HUES64 (cell line): Measurements from ENCODE around the gene CTBP2.

ENCODE experiments used
- H3K27ac ChIP-seq: 2 replicates; pipeline ENCODE4 v1.7.0; 2013; ENCODE audit warnings: low read depth, low read length, inconsistent platforms
- H3K27me3 ChIP-seq: 2 replicates; pipeline ENCODE4 v1.6.1; 2013; ENCODE audit warnings: mild to moderate bottlenecking, low read length; ENCODE audit not compliant: insufficient read depth
- H3K36me3 ChIP-seq: 2 replicates; pipeline ENCODE4 v1.6.1; 2013; ENCODE audit warnings: mild to moderate bottlenecking, low read length; ENCODE audit not compliant: insufficient read depth
- H3K4me1 ChIP-seq: 2 replicates; pipeline ENCODE4 v1.6.1; 2013; ENCODE audit warnings: mild to moderate bottlenecking, low read length, moderate library complexity; ENCODE audit not compliant: insufficient read depth
- H3K4me3 ChIP-seq: 2 replicates; pipeline ENCODE4 v1.5.1; 2013; ENCODE audit warnings: mild to moderate bottlenecking, low read length, moderate library complexity
- H3K9ac ChIP-seq: 2 replicates; pipeline ENCODE4 v1.6.1; 2013; ENCODE audit warnings: mild to moderate bottlenecking, low read depth, low read length
- H3K9me3 ChIP-seq: 2 replicates; pipeline ENCODE4 v1.6.1; 2013; ENCODE audit warnings: low read depth, low read length; ENCODE audit not compliant: insufficient read depth
- WGBS: fragments of 150-250, 120-280 bp; methylation state at CpG from one replicate; pipeline ENCODE4 v1.1.7; 2013; ENCODE audit warnings: missing lambda C conversion rate; 5-methylcytosine and 5-hydroxymethylcytosine counted together

CTBP2 gene

DNA sequence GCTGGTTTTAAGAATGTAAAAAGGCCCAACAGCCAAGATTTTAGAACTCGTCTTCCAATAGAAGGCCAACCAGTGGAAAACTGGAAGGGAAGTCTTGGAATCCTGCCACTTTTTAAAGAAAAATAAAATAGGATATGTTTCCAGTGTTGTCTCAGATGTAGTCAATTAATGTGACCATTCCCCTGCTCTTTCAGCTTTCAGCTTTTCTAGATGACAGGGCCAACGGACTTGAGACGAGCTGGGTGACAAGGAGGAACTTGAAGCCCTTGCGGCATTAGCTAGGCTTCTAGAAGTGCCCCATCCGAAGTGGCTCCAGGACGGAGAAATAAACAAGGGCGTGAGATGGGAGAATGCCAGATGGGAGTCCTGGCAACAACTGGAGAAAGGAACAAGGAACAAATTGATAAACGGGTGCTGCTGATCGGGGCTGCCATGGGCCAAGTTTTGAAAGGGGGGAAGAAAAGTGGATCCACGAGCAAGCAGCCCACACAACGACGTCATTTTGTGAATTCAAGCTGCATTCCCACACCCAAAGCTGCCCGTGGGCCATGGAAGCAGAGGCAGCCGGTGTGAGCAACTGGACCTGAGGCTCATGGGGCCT is 42.3 kb downstream of the CTBP2 start:
- Histone ChIP-seq H3K4me3 (no peak overlapping the region), H3K9me3 (no peaks in the 10 kb centered on the region), H3K4me1 (peaks cover 36% of the 10 kb centered on the region), H3K36me3 (peaks cover 61% of the 10 kb centered on the region), H3K27ac (no peak overlapping the region), H3K27me3 (no peaks in the 10 kb centered on the region), H3K9ac (no peak overlapping the region)
- 93% methylated on average over 14 of the region's 14 CpGs for WGBS

DNA sequence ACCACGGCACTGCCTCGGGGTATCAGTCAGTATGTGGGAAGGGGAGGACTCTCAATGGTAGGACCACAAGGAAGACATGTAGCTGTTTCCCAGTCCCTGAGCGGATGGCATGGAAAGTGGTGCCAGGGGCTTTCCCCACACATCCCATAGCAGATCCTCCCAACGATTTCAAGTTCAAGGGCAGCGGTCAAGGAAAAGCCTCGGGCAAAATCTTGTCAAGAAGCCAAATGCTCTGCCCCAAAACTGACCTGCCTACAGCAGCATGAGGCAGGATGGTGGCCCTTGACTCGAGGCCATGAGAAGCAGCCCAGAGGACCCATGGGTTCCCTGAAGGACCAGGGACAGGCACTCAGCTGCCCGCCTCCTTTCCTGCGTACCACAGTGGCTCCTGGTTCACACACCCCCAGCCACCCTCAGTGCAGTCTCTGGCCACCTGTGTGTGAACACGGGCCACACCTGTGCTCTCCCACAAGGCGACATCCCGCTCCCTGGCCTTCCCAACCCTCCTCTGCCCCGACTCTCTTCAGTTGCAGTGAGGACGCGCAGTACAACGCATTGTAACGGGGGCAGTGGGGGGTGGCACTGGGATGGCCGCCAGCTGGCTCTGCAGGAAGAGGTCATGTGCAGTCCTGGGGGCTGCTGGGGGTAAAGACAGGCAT is 43.6 kb downstream of the CTBP2 start:
- peaks cover 41% of the 10 kb centered on the region for H3K4me1 ChIP-seq
- 93% methylated on average over 18 of the region's 18 CpGs for WGBS
- no peak overlapping the region for H3K9ac ChIP-seq
- H3K27me3 ChIP-seq: no peaks in the 10 kb centered on the region
- H3K9me3 ChIP-seq: no peaks in the 10 kb centered on the region
- H3K4me3 ChIP-seq: no peak overlapping the region
- peaks cover 48% of the 10 kb centered on the region for H3K36me3 ChIP-seq
- no peak overlapping the region for H3K27ac ChIP-seq

DNA sequence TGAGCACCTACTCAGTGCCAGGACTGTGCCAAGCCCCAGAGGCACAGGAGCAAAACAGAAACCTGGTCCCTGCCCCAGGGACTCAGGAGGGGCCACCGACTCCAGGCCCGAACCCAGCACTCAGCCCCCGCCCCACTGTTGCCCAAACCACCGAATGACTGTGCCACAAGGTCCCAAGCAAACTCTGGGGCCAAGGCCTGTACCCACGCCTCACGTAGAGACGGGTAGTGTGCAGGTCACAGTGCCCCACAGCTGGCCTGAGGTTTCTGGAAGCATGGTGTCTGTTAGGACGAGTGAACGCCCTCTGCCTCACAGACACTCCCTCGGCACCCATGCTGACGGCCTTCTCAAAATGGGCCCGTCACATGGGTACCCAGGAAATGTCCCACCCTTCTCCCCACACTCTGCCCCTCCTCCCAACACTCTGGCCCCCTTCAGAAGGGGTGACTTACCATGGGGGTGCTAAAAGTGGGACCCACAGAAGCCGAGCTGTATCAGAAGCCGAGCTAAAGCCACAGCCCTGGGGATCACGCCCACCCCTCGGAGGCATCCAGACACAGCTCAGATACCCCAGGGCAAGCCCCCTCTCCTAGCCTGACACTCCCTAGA is 44.2 kb downstream of the CTBP2 start:
- Histone ChIP-seq H3K27me3 (no peaks in the 10 kb centered on the region), H3K4me3 (no peak overlapping the region), H3K27ac (no peak overlapping the region), H3K36me3 (peaks cover 48% of the 10 kb centered on the region), H3K9me3 (no peaks in the 10 kb centered on the region), H3K9ac (no peak overlapping the region), H3K4me1 (peaks cover 39% of the 10 kb centered on the region)
- 95% methylated on average over 16 of the region's 16 CpGs for WGBS

DNA sequence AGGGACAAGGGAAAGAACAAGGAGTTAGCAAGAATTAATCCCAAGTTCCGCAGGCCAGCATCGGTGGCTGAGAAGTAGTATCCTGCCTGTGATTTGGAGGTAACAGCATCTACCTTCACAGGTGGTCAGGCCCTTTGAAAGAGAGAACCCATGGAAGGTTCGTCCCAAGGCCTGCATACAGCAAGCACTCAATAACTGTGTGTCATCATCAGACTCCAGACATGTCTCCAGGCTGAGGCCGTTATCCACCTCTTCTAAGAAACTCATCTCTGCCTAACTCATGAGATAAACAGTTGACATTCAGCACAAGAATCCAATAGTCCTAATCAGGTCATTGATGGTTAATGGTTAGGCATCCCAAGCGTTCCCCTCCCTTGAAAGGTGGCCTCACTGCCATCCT is 45.0 kb downstream of the CTBP2 start:
- Histone ChIP-seq H3K4me1 (peaks cover 34% of the 10 kb centered on the region), H3K9ac (no peak overlapping the region), H3K9me3 (no peaks in the 10 kb centered on the region), H3K4me3 (no peak overlapping the region), H3K27ac (no peak overlapping the region), H3K27me3 (no peaks in the 10 kb centered on the region), H3K36me3 (peaks cover 45% of the 10 kb centered on the region)
- WGBS: 91% methylated on average over 5 of the region's 5 CpGs

DNA sequence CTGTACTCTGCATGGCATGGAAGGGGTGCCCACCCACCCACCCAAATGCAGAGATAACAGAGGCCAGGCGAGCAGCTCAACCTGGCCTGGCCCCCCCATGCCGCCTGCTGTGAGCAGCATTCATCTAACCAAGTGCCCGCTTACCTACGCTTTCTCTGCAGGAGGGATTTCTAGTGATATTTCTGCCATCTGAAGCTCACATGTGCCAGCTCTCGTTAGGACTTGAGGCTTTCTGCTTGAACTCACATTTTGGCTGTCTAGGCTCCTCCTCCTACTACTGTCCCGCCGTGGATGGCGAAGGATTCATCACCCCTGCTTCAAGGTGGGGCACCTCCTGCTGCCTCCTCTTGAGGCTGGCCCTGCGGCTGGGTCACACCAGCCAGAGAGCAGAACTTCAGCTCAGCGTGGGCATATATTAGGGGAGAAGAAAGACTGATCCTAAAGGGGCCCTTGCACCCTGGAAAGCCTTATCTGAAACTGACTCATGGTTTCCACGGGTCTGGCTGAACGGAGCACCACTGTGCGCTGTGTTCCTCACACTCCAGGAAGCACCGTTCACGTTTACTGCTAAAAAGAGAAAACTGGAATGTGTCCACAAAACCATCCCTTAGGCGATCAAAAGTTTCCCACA is 45.5 kb downstream of the CTBP2 start:
- Histone ChIP-seq H3K27ac (no peak overlapping the region), H3K9me3 (no peaks in the 10 kb centered on the region), H3K36me3 (peaks cover 47% of the 10 kb centered on the region), H3K9ac (no peak overlapping the region), H3K4me3 (no peak overlapping the region), H3K27me3 (no peaks in the 10 kb centered on the region), H3K4me1 (peaks cover 29% of the 10 kb centered on the region)
- 91% methylated on average over 16 of the region's 16 CpGs for WGBS

DNA sequence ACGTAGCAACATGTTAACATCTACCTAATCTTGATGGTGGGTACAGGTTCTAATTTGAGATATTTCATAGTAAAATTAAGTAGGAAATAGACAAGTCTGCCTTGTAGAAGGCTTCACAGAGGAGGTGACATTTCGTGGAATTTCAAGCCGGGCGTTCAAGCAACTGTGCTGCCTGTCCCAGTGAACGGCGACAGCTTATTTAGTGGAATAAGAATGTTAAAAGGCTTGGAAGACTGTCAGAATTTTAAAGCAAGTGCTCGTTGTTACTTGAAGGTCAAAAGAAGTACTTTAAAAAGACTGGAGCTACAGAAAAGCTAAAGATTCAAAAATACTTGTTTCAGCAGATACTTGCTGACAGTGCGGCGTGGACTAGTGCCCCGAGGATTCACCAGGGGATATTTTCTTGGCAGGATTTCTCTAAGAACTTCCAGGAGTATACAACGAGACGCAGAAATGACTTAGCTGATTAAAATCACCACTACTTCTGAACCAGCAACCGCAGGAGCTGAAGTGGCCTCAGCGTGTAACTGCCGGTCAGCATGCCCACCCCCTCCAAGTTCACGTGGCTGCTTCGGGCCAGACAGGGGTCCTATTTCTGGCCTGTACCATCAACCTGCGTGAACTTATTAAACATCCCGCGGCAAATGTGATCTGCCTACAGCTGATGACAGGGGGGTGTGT is 46.5 kb downstream of the CTBP2 start:
- Histone ChIP-seq H3K9me3 (0 out of 2 replicates have a peak, but pooled peaks cover 2% of the 10 kb centered on the region), H3K4me1 (peaks cover 19% of the 10 kb centered on the region), H3K27me3 (no peaks in the 10 kb centered on the region), H3K36me3 (peaks cover 51% of the 10 kb centered on the region), H3K27ac (no peak overlapping the region; the same call in 1 of the 2 replicates), H3K4me3 (no peak overlapping the region), H3K9ac (no peak overlapping the region)
- 93% methylated on average over 20 of the region's 20 CpGs for WGBS

DNA sequence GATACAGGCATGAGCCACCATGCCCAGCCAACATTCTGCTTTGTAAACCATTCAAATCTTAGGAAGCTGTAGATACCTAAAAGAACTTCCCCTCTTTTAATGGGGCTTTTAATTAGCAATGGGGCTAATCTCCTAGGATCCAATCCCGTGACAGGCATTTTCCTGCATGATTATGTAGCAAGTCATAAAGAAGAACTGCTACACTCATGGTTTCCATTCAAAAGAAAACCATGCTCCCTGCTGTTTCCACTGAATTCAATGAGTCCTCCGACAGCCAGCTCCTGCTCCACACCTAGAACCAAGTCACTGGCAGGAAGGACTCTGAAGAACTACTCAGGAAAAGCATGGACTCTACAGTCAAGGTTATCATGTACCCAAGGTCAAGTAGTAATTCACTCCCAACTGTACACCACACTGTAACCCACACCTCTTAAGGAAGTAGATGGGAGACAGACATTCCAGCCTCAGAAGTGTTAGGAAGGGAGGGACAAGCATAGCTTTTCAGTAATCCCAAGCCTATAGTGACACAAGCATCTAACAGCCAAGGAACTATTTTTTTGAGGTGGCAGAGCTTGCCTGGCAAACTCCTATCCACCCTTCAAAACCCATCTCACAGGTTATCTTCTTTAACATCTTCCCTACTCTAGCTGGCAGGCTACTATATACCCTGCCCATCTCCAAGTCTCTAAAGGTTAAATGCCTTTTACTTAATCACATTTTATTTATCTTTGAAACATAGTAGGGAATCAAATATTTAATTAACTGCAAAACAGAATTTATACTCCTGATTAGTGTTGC is 47.5 kb downstream of the CTBP2 start:
- Histone ChIP-seq H3K27ac (no peak overlapping the region), H3K4me3 (no peak overlapping the region), H3K27me3 (no peaks in the 10 kb centered on the region), H3K36me3 (peaks cover 54% of the 10 kb centered on the region), H3K9me3 (peaks cover 6% of the 10 kb centered on the region; the same call in 1 of the 2 replicates), H3K4me1 (peaks cover 12% of the 10 kb centered on the region), H3K9ac (0 out of 2 replicates have a peak overlapping the region, but pooled peaks have one; percentile 3)
- 82% methylated on average over 2 of the region's 2 CpGs for WGBS

DNA sequence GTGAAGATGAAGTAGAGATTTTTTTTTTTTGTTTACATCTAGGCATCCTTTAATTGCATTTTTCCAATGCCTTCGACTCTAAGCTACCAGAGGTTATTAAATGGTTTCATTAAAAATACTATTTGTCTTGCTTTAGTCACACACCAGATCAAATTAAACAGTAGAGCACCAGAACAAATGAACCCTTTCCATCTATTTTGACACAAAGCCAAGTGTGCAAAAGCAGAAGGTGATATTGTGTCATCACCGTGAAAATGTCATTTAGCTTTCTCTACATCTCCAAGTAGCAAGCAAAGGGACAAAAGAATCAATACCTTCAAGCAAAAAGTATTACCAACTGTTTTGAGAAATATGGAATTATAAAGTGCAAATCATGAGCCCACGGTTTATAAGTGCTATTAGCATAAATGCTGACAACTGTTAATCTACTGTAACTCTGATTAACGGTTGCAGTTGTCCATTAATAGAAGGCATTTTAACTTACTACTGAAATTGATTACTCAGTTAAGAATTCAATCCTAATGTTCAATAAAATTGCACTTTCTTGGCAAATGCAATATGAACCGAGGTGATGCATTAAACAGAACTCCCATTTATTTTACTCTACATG is 49.1 kb downstream of the CTBP2 start:
- no peak overlapping the region for H3K27ac ChIP-seq
- H3K4me1 ChIP-seq: peaks cover 12% of the 10 kb centered on the region; the same call in 1 of the 2 replicates
- no peaks in the 10 kb centered on the region for H3K27me3 ChIP-seq
- peaks cover 6% of the 10 kb centered on the region; the same call in 1 of the 2 replicates for H3K9me3 ChIP-seq
- WGBS: 97% methylated on average over 4 of the region's 5 CpGs
- peaks cover 68% of the 10 kb centered on the region for H3K36me3 ChIP-seq
- no peak overlapping the region for H3K9ac ChIP-seq
- H3K4me3 ChIP-seq: no peak overlapping the region

DNA sequence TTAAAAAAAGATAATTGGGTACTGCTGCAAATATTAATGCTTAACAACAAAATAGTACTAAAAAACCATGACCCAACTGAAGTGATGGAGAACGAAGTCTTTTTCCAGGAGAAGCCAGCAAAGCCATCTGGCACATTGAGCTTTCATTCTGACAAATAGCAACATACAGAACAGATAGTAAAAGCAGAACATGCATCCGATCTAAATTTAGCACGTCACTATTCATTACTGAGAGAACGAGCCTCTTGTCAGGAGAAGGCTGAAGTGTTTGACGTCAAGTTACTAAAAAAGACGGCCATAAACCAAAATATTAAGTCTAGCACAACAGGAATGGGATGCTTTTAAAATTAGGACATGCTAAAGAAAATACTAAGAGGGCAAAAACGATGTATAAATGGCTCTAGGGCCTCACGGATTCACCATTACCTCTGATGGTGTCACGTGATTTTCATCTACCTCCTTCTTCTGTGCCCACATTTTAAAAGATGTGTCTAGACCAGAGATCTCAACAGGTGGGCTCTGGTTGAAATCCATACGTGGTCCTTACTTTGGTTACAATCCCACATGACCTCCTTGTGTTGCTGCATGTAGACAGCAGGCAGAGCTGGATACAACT is 52.3 kb downstream of the CTBP2 start:
- H3K9me3 ChIP-seq: peaks cover 6% of the 10 kb centered on the region; the same call in 1 of the 2 replicates
- peaks cover 24% of the 10 kb centered on the region for H3K4me1 ChIP-seq
- no peak overlapping the region for H3K4me3 ChIP-seq
- H3K27me3 ChIP-seq: no peaks in the 10 kb centered on the region
- no peak overlapping the region for H3K27ac ChIP-seq
- H3K36me3 ChIP-seq: peaks cover 66% of the 10 kb centered on the region
- no peak overlapping the region for H3K9ac ChIP-seq
- WGBS: 97% methylated on average over 10 of the region's 10 CpGs
